Keratinocyte (primary cell): ENCODE data around the gene TRPM2. TPM values are rescaled to one million over a fixed set of nuclear protein-coding genes. Genes with fewer than 3 reads are reported as not detected.
"Not testable (repeated sequence)": the region's sequence is repeated elsewhere in the genome, so short reads cannot be mapped to it uniquely, and the experiment has no call there.

ENCODE experiments used
- DNase-seq: peaks from one replicate; pipeline ENCODE4 v3.0.0-alpha.2; 2011; ENCODE audit warnings: low read depth, missing footprints, low spot score
- FAIRE-seq: peaks from 2 replicates; lab custom pipeline; 2011; peaks lifted over from hg19 to GRCh38; lab: Jason Lieb, UNC
- H2AFZ ChIP-seq: 2 replicates; pipeline ENCODE4 v1.6.0; 2012; ENCODE audit warnings: low read length, control low read depth, inconsistent platforms; ENCODE audit not compliant: control insufficient read depth
- H3K27ac ChIP-seq: 2 replicates; pipeline ENCODE4 v1.5.1; 2011; ENCODE audit warnings: low read length; ENCODE audit not compliant: control insufficient read depth, insufficient read depth
- H3K27me3 ChIP-seq: 3 replicates; pipeline ENCODE4 v1.6.0; 2011; ENCODE audit warnings: low read length; ENCODE audit not compliant: control insufficient read depth, insufficient read depth; ENCODE audit errors: extremely low read depth
- H3K36me3 ChIP-seq, 2 experiments: 2 replicates in 1 of 2; 3 replicates in 1 of 2; pipeline ENCODE4 v1.5.1; 2011; ENCODE audit warnings: low read length in 2 of 2, mild to moderate bottlenecking in 1 of 2; ENCODE audit not compliant: control insufficient read depth in 2 of 2, insufficient read depth in 2 of 2; ENCODE audit errors: extremely low read depth in 1 of 2
- H3K4me1 ChIP-seq: 3 replicates; pipeline ENCODE4 v1.5.1; 2011; ENCODE audit warnings: low read length; ENCODE audit not compliant: control insufficient read depth, insufficient read depth; ENCODE audit errors: extremely low read depth
- H3K4me2 ChIP-seq: 3 replicates; pipeline ENCODE4 v1.6.0; 2011; ENCODE audit warnings: low read depth, low read length; ENCODE audit not compliant: control insufficient read depth, insufficient read depth; ENCODE audit errors: extremely low read depth
- H3K4me3 ChIP-seq, 3 experiments: fragments of 200-600 bp in 1 of 3; sonication (generic) in 1 of 3; 2 replicates in 2 of 3; 3 replicates in 1 of 3; pipeline ENCODE4 v1.5.1; 2011 to 2016; ENCODE audit warnings: low read length in 3 of 3, mild to moderate bottlenecking in 3 of 3, control low read depth in 2 of 3, inconsistent platforms in 1 of 3, low read depth in 1 of 3, mixed read lengths in 1 of 3, mixed run types in 1 of 3, moderate library complexity in 1 of 3; ENCODE audit not compliant: control insufficient read depth in 2 of 3, insufficient read depth in 2 of 3; ENCODE audit errors: extremely low read depth in 1 of 3
- H3K79me2 ChIP-seq: 2 replicates; pipeline ENCODE4 v1.6.0; 2012; ENCODE audit warnings: low read length; ENCODE audit not compliant: control insufficient read depth, insufficient read depth
- H3K9ac ChIP-seq: 3 replicates; pipeline ENCODE4 v1.6.0; 2011; ENCODE audit warnings: low read length; ENCODE audit not compliant: control insufficient read depth, insufficient read depth; ENCODE audit errors: extremely low read depth
- H3K9me1 ChIP-seq: 3 replicates; pipeline ENCODE4 v1.6.0; 2011; ENCODE audit warnings: low read length; ENCODE audit not compliant: control insufficient read depth, insufficient read depth; ENCODE audit errors: extremely low read depth
- H3K9me3 ChIP-seq: 2 replicates; pipeline ENCODE4 v1.5.1; 2012; ENCODE audit warnings: low read depth, low read length; ENCODE audit not compliant: control insufficient read depth
- H4K20me1 ChIP-seq: 3 replicates; pipeline ENCODE4 v1.6.0; 2011; ENCODE audit warnings: low read length; ENCODE audit not compliant: control insufficient read depth, insufficient read depth; ENCODE audit errors: extremely low read depth
- CTCF ChIP-seq, 3 experiments: IDR thresholded peaks in 1 of 3; conservative IDR thresholded peaks in 1 of 3; optimal IDR thresholded peaks in 1 of 3; 2 replicates in 2 of 3; 3 replicates in 1 of 3; pipeline versions ENCODE3 to v1.5.1; 2011; ENCODE audit warnings: low read length in 3 of 3, mild to moderate bottlenecking in 3 of 3, moderate library complexity in 2 of 3, control low read depth in 1 of 3, inconsistent platforms in 1 of 3; ENCODE audit not compliant: insufficient read depth in 2 of 3; ENCODE audit errors: extremely low read depth in 1 of 3
- EZH2 ChIP-seq: IDR thresholded peaks from one replicate; pipeline ENCODE4 v1.6.1; 2012; ENCODE audit warnings: inconsistent platforms, mild to moderate bottlenecking, low read length, moderate library complexity
- dilution Hi-C: fragments of 300-500 bp; cut with MboI; formaldehyde crosslinking; loops from one replicate; pipeline ENCODE4 v1.7.0; 2020; ENCODE audit warnings: low sequenced_read_pairs; ENCODE audit not compliant: extremely low pct_ligation_motif_present
- polyA plus RNA-seq, 5 experiments: library from polyadenylated mRNA; depleted of rRNA in 3 of 5; stranded (reverse) in 3 of 5; stranded (forward) in 1 of 5; unstranded in 1 of 5; fragments of >200 nt; gene quantifications; 1 replicate in 1 of 5; 2 replicates in 3 of 5; 3 replicates in 1 of 5; pipeline versions ENCODE4 v1.2.1 to v1.2.3, GENCODE V29; 2011 to 2012; ENCODE audit warnings: missing spikeins in 2 of 5, low read depth in 1 of 5, low replicate concordance in 1 of 5

The TRPM2 gene
- polyA plus RNA-seq, 1 donor (not counting 4 experiments of a cell fraction or from before 2014, with no cell fraction given), result 0.31 TPM

- FAIRE-seq (no peak), DNase-seq (no peak)
- Histone ChIP-seq H3K4me1 (no peaks in the 10 kb centered on the region), H4K20me1 (no peaks in the 10 kb centered on the region), H3K36me3 (no peaks in the 10 kb centered on the region), H3K79me2 (no peaks in the 10 kb centered on the region), H3K9me3 (no peaks in the 10 kb centered on the region), H3K27me3 (peaks cover 4% of the 10 kb centered on the region), H3K4me2 (no peak overlapping the region), H3K9me1 (no peaks in the 10 kb centered on the region), H3K27ac (no peak overlapping the region), H3K9ac (no peak overlapping the region), H2AFZ (no peak overlapping the region), H3K4me3 (no peak overlapping the region)
- TF ChIP-seq EZH2, result no peak
- TF ChIP-seq CTCF (optimal IDR thresholded peaks at IDR 0.05 in 1 of 3, IDR thresholded peaks at IDR 0.05 in 1 of 3, conservative IDR thresholded peaks at IDR 0.05 in 1 of 3; ENCODE audit: extremely low read depth in 1 of 3, insufficient read depth in 2 of 3, low read length in 3 of 3), result no peak
- dilution Hi-C loops, result no loop called here
Observed at GRCh38 chr21:44395260-44395659, 41.8 kb downstream of the TRPM2 start.

GRCh38 chr21:44396803-44397202, 43.4 kb downstream of the TRPM2 start:
- H3K9me1 ChIP-seq, dilution Hi-C loops, H3K4me3 ChIP-seq, FAIRE-seq, DNase-seq, H3K27ac ChIP-seq, H3K36me3 ChIP-seq, H3K4me2 ChIP-seq, H4K20me1 ChIP-seq, H3K27me3 ChIP-seq, H3K79me2 ChIP-seq, H3K4me1 ChIP-seq, H2AFZ ChIP-seq, H3K9ac ChIP-seq, H3K9me3 ChIP-seq: not testable (repeated sequence)

GRCh38 chr21:44397431-44398031, 44.1 kb downstream of the TRPM2 start:
- FAIRE-seq (no peak), DNase-seq (no peak)
- no peak overlapping the region for H3K9ac ChIP-seq
- no peaks in the 10 kb centered on the region for H3K9me1 ChIP-seq
- TF ChIP-seq EZH2 (no peak), CTCF (optimal IDR thresholded peaks at IDR 0.05 in 1 of 3, IDR thresholded peaks at IDR 0.05 in 1 of 3, conservative IDR thresholded peaks at IDR 0.05 in 1 of 3; ENCODE audit: extremely low read depth in 1 of 3, insufficient read depth in 2 of 3, low read length in 3 of 3) (no peak)
- no peaks in the 10 kb centered on the region for H3K79me2 ChIP-seq
- no peaks in the 10 kb centered on the region for H3K4me1 ChIP-seq
- H4K20me1 ChIP-seq, result no peaks in the 10 kb centered on the region
- H3K4me3 ChIP-seq, result no peak overlapping the region
- H3K4me2 ChIP-seq, result no peak overlapping the region
- no peak overlapping the region for H2AFZ ChIP-seq
- no peaks in the 10 kb centered on the region for H3K27me3 ChIP-seq
- dilution Hi-C loops, result no loop called here
- H3K9me3 ChIP-seq, result no peaks in the 10 kb centered on the region
- H3K27ac ChIP-seq, result no peak overlapping the region
- no peaks in the 10 kb centered on the region for H3K36me3 ChIP-seq
